H1 (cell line): ENCODE measurements around the gene OR6C6. TPM values are rescaled to one million over a fixed set of nuclear protein-coding genes. Genes with fewer than 3 reads are reported as not detected.

ENCODE experiments used
- CTCF ChIA-PET: fragments of 300-600 bp; sonication (Branson Sonifier 250); formaldehyde crosslinking; loops from one replicate; lab custom pipeline; 2021; ENCODE audit not compliant: partially characterized antibody; lab: Charles Lee
- POLR2A ChIA-PET: fragments of 300-600 bp; sonication (Branson Sonifier 250); formaldehyde crosslinking; loops from one replicate; lab custom pipeline; 2021; ENCODE audit warnings: inconsistent platforms; ENCODE audit not compliant: partially characterized antibody; lab: Charles Lee
- DNase-seq, 2 experiments: peaks; one replicate each; pipeline versions ENCODE4 v3.0.0 to v3.0.0-alpha.2; 2010 to 2022; ENCODE audit warnings: low spot score in 2 of 2, low read depth in 1 of 2, mixed read lengths in 1 of 2
- FAIRE-seq: peaks from 2 replicates; lab custom pipeline; 2011; peaks lifted over from hg19 to GRCh38; lab: Jason Lieb, UNC
- H2AFZ ChIP-seq: 2 replicates; pipeline ENCODE4 v1.8.1; 2012; ENCODE audit warnings: low read length, inconsistent platforms
- H2AK5ac ChIP-seq: 2 replicates; pipeline ENCODE4 v1.6.1; 2013; ENCODE audit warnings: low read depth, low read length
- H2BK120ac ChIP-seq: replicated peaks from 2 replicates; pipeline ENCODE3; 2013; ENCODE audit warnings: low read depth, low read length, inconsistent platforms
- H2BK12ac ChIP-seq: 2 replicates; pipeline ENCODE4 v1.6.1; 2013; ENCODE audit warnings: low read depth, low read length
- H2BK15ac ChIP-seq: 2 replicates; pipeline ENCODE4 v1.6.1; 2013; ENCODE audit warnings: low read length
- H2BK20ac ChIP-seq: 2 replicates; pipeline ENCODE4 v1.6.1; 2013; ENCODE audit warnings: low read length
- H2BK5ac ChIP-seq: 2 replicates; pipeline ENCODE4 v1.6.1; 2013; ENCODE audit warnings: low read depth, low read length
- H3K14ac ChIP-seq: 2 replicates; pipeline ENCODE4 v1.6.1; 2013; ENCODE audit warnings: inconsistent platforms; ENCODE audit not compliant: insufficient read length
- H3K18ac ChIP-seq: 2 replicates; pipeline ENCODE4 v1.6.1; 2013; ENCODE audit warnings: low read length; ENCODE audit errors: extremely low read depth
- H3K23ac ChIP-seq: 2 replicates; pipeline ENCODE4 v1.6.1; 2013; ENCODE audit warnings: inconsistent platforms; ENCODE audit not compliant: insufficient read length
- H3K23me2 ChIP-seq: 2 replicates; pipeline ENCODE4 v1.6.1; 2013; ENCODE audit warnings: low read depth, low read length
- H3K27ac ChIP-seq: 2 replicates; pipeline ENCODE4 v1.6.1; 2011; ENCODE audit warnings: low read depth, low read length, inconsistent platforms
- H3K27me3 ChIP-seq, 4 experiments: replicated peaks in 1 of 4; 1 replicate in 1 of 4; 2 replicates in 3 of 4; pipeline versions ENCODE4 v1.6.1 to v1.8.1; 2011 to 2013; ENCODE audit warnings: low read length in 3 of 4, mild to moderate bottlenecking in 3 of 4, inconsistent platforms in 2 of 4, mixed read lengths in 2 of 4, moderate library complexity in 1 of 4; ENCODE audit not compliant: control insufficient read depth in 3 of 4, insufficient read depth in 3 of 4; ENCODE audit errors: extremely low read depth in 1 of 4
- H3K36me3 ChIP-seq, 4 experiments: 2 replicates each; pipeline versions ENCODE4 v1.6.1 to v1.8.1; 2011 to 2013; ENCODE audit warnings: mild to moderate bottlenecking in 4 of 4, low read length in 3 of 4, moderate library complexity in 2 of 4, control low read depth in 1 of 4, inconsistent platforms in 1 of 4; ENCODE audit not compliant: insufficient read depth in 4 of 4, control insufficient read depth in 2 of 4
- H3K4ac ChIP-seq: replicated peaks from 2 replicates; pipeline ENCODE3; 2013; ENCODE audit warnings: low read length, low read depth, mixed read lengths, inconsistent platforms; ENCODE audit not compliant: insufficient read length
- H3K4me1 ChIP-seq, 4 experiments: replicated peaks in 1 of 4; 1 replicate in 1 of 4; 2 replicates in 3 of 4; pipeline versions ENCODE4 v1.6.1 to v1.8.1; 2011 to 2013; ENCODE audit warnings: low read length in 3 of 4, inconsistent platforms in 2 of 4, mixed read lengths in 1 of 4; ENCODE audit not compliant: insufficient read depth in 4 of 4, control insufficient read depth in 3 of 4
- H3K4me2 ChIP-seq, 2 experiments: 2 replicates each; pipeline versions ENCODE4 v1.6.1 to v1.8.1; 2011 to 2013; ENCODE audit warnings: low read depth in 2 of 2, low read length in 2 of 2, control low read depth in 1 of 2, inconsistent platforms in 1 of 2, mild to moderate bottlenecking in 1 of 2; ENCODE audit not compliant: insufficient read depth in 1 of 2
- H3K4me3 ChIP-seq, 4 experiments: fragments of 200-600, 300-600 bp in 1 of 4; sonication (generic), shearing (Covaris generic), sonication (Bioruptor Twin) in 1 of 4; 2 replicates each; pipeline versions ENCODE4 v1.5.1 to v1.8.1; 2011 to 2016; ENCODE audit warnings: low read length in 4 of 4, low read depth in 3 of 4, control low read depth in 2 of 4, inconsistent platforms in 2 of 4, mild to moderate bottlenecking in 2 of 4, mixed read lengths in 1 of 4, moderate library complexity in 1 of 4; ENCODE audit not compliant: insufficient read depth in 2 of 4; ENCODE audit errors: extremely low read depth in 1 of 4
- H3K56ac ChIP-seq: replicated peaks from 2 replicates; pipeline ENCODE3; 2013; ENCODE audit warnings: low read depth, mild to moderate bottlenecking, mixed read lengths, low read length, inconsistent platforms; ENCODE audit not compliant: insufficient read length
- H3K79me1 ChIP-seq: 2 replicates; pipeline ENCODE4 v1.6.1; 2013; ENCODE audit warnings: low read depth, low read length, control low read depth
- H3K79me2 ChIP-seq, 2 experiments: 2 replicates each; pipeline versions ENCODE4 v1.6.1 to v1.8.1; 2012 to 2013; ENCODE audit warnings: low read length in 2 of 2, mild to moderate bottlenecking in 2 of 2, inconsistent platforms in 1 of 2; ENCODE audit not compliant: insufficient read depth in 2 of 2, control insufficient read depth in 1 of 2
- H3K9ac ChIP-seq, 4 experiments: replicated peaks in 1 of 4; 1 replicate in 1 of 4; 2 replicates in 3 of 4; pipeline versions ENCODE4 v1.6.1 to v1.8.1; 2011 to 2013; ENCODE audit warnings: low read depth in 3 of 4, low read length in 3 of 4, control low read depth in 2 of 4, mild to moderate bottlenecking in 2 of 4, moderate library complexity in 2 of 4, inconsistent platforms in 1 of 4; ENCODE audit errors: extremely low read depth in 1 of 4
- H3K9me3 ChIP-seq, 2 experiments: 2 replicates each; pipeline versions ENCODE4 v1.6.1 to v1.8.1; 2012 to 2013; ENCODE audit warnings: mild to moderate bottlenecking in 2 of 2, moderate library complexity in 2 of 2, control low read depth in 1 of 2, inconsistent platforms in 1 of 2, low read depth in 1 of 2, low read length in 1 of 2, mixed read lengths in 1 of 2; ENCODE audit not compliant: insufficient read depth in 2 of 2
- H4K20me1 ChIP-seq, 2 experiments: replicated peaks in 1 of 2; 2 replicates each; pipeline versions ENCODE3 to v1.8.1; 2011 to 2013; ENCODE audit warnings: inconsistent platforms in 2 of 2, low read length in 2 of 2, mild to moderate bottlenecking in 1 of 2; ENCODE audit not compliant: insufficient read depth in 2 of 2, control insufficient read depth in 1 of 2
- H4K5ac ChIP-seq: 2 replicates; pipeline ENCODE4 v1.6.1; 2013; ENCODE audit warnings: low read length, low read depth, mixed read lengths, inconsistent platforms; ENCODE audit not compliant: insufficient read length
- H4K8ac ChIP-seq: 2 replicates; pipeline ENCODE4 v1.8.0; 2013; ENCODE audit warnings: mild to moderate bottlenecking, moderate library complexity, low read length, inconsistent platforms; ENCODE audit not compliant: insufficient read depth; ENCODE audit errors: extremely low read depth
- H4K91ac ChIP-seq: replicated peaks from 2 replicates; pipeline ENCODE3; 2013; ENCODE audit warnings: low read length, mixed read lengths, inconsistent platforms; ENCODE audit not compliant: insufficient read length
- ATF2 ChIP-seq: IDR thresholded peaks from 2 replicates; pipeline ENCODE4 v1.6.1; 2012; ENCODE audit warnings: low read length, inconsistent platforms
- CTBP2 ChIP-seq: IDR thresholded peaks from 2 replicates; pipeline ENCODE4 v1.7.0; 2011; ENCODE audit warnings: borderline replicate concordance, mild to moderate bottlenecking, moderate library complexity, mixed read lengths, low read length; ENCODE audit not compliant: insufficient read depth, insufficient read length
- CTCF ChIP-seq, 3 experiments: IDR thresholded peaks; 1 replicate in 2 of 3; 2 replicates in 1 of 3; pipeline versions ENCODE4 v1.5.1 to v1.6.1; 2011; ENCODE audit warnings: low read length in 3 of 3, mild to moderate bottlenecking in 3 of 3, inconsistent platforms in 2 of 3, low read depth in 1 of 3, moderate library complexity in 1 of 3; ENCODE audit not compliant: insufficient read depth in 1 of 3; ENCODE audit errors: control extremely low read depth in 1 of 3
- JUN ChIP-seq: IDR thresholded peaks from 2 replicates; pipeline ENCODE4 v1.6.1; 2011; ENCODE audit warnings: low read depth, mild to moderate bottlenecking, improper control_type of control experiment, low read length
- MAFK ChIP-seq: IDR thresholded peaks from 2 replicates; pipeline ENCODE4 v1.6.1; 2012; ENCODE audit warnings: low read depth, mild to moderate bottlenecking, improper control_type of control experiment, low read length
- POLR2A ChIP-seq, 2 experiments: IDR thresholded peaks; 1 replicate in 1 of 2; 2 replicates in 1 of 2; pipeline ENCODE4 v1.6.1; 2011; ENCODE audit warnings: low read depth in 2 of 2, low read length in 2 of 2, mild to moderate bottlenecking in 2 of 2; ENCODE audit errors: control extremely low read depth in 1 of 2
- POLR2AphosphoS5 ChIP-seq: IDR thresholded peaks from 2 replicates; pipeline ENCODE4 v1.6.1; 2011; ENCODE audit warnings: low read depth, low read length
- SIRT6 ChIP-seq: IDR thresholded peaks from one replicate; pipeline ENCODE4 v1.7.1; 2012; ENCODE audit warnings: low read length, inconsistent platforms
- SP1 ChIP-seq: IDR thresholded peaks from 2 replicates; pipeline ENCODE4 v1.6.1; 2011; ENCODE audit warnings: low read depth, low read length
- SRF ChIP-seq: IDR thresholded peaks from 2 replicates; pipeline ENCODE4 v1.6.1; 2011; ENCODE audit warnings: mild to moderate bottlenecking, low read depth, low read length, moderate library complexity
- TAF1 ChIP-seq: IDR thresholded peaks from 2 replicates; pipeline ENCODE4 v1.6.1; 2011; ENCODE audit warnings: mild to moderate bottlenecking, low read depth, low read length
- WGBS, 2 experiments: shearing (Covaris generic) in 1 of 2; methylation state at CpG; one replicate each; pipeline versions ENCODE4 v1.1.6 to v1.1.7; 2013 to 2015; ENCODE audit warnings: low lambda C conversion rate in 2 of 2, mixed read lengths in 2 of 2, inconsistent platforms in 1 of 2, low coverage in 1 of 2, missing lambda C conversion rate in 1 of 2; ENCODE audit not compliant: insufficient replicate concordance in 2 of 2, insufficient coverage in 1 of 2, insufficient read length in 1 of 2; ENCODE audit errors: extremely low coverage in 1 of 2, missing lambda C conversion rate in 1 of 2; 5-methylcytosine and 5-hydroxymethylcytosine counted together
- polyA plus RNA-seq, 7 experiments: library from polyadenylated mRNA; depleted of rRNA in 3 of 7; stranded (reverse) in 5 of 7; unstranded in 2 of 7; fragments of >200 nt in 5 of 7; fragments of 200-250 nt in 2 of 7; gene quantifications; 1 replicate in 5 of 7; 2 replicates in 1 of 7; 4 replicates in 1 of 7; pipeline versions ENCODE4 v1.2.1 to v1.2.3, GENCODE V29; 2011 to 2013; ENCODE audit warnings: missing spikeins in 2 of 7, mixed read lengths in 2 of 7
- total RNA-seq: library from RNA; stranded (reverse); fragmentation: NEBNext Ultra II Directional; extraction: Animal tissue kit (Norgen Biotek cat#: 25700); gene quantifications from 2 replicates; pipeline ENCODE4 v1.2.1, GENCODE V29; 2021

The OR6C6 gene
- total and polyA plus RNA-seq, 2 of the 8 experiments (the other 6 are each of a cell fraction or from before 2014, with no cell fraction given): not detected

- ChIA-PET CTCF (interaction anchor here (1.0 kb wide), 1 partner anchor 9 kb away, joined by 3 read pairs; no protein-coding TSS in a partner anchor), POLR2A (no interaction called here)
- no peak overlapping the region for H2AK5ac ChIP-seq
- DNase-seq (no peak), FAIRE-seq (no peak)
- H3K23ac ChIP-seq: no peak overlapping the region
- no peak overlapping the region for H4K8ac ChIP-seq
- H3K18ac ChIP-seq: no peak overlapping the region
- H4K91ac ChIP-seq: no peak overlapping the region
- 86% methylated on average over 3 of the region's 3 CpGs; no CpG with 5 or more reads in 1 of the 2 experiments for WGBS, 2 experiments
- H3K23me2 ChIP-seq: no peaks in the 10 kb centered on the region
- H3K4ac ChIP-seq: no peak overlapping the region
- no peak overlapping the region for H3K4me2 ChIP-seq
- no peaks in the 10 kb centered on the region for H3K36me3 ChIP-seq
- H4K5ac ChIP-seq: no peak overlapping the region
- H2AFZ ChIP-seq: no peak overlapping the region
- no peaks in the 10 kb centered on the region for H3K79me2 ChIP-seq
- no peak overlapping the region for H3K27ac ChIP-seq
- H2BK20ac ChIP-seq: no peak overlapping the region
- H3K27me3 ChIP-seq: no peaks in the 10 kb centered on the region
- H2BK120ac ChIP-seq: no peak overlapping the region
- H3K9me3 ChIP-seq: no peaks in the 10 kb centered on the region
- H2BK12ac ChIP-seq: no peak overlapping the region
- H3K4me1 ChIP-seq: no peaks in the 10 kb centered on the region
- no peak overlapping the region for H3K14ac ChIP-seq
- H3K4me3 ChIP-seq: no peak overlapping the region
- H3K9ac ChIP-seq: no peak overlapping the region
- H3K79me1 ChIP-seq: no peaks in the 10 kb centered on the region
- H4K20me1 ChIP-seq: no peaks in the 10 kb centered on the region
- H2BK5ac ChIP-seq: no peak overlapping the region
- H3K56ac ChIP-seq: no peak overlapping the region
- H2BK15ac ChIP-seq: no peak overlapping the region
- TF ChIP-seq CTCF (IDR thresholded peaks at IDR 0.05; ENCODE audit: control extremely low read depth in 1 of 3, insufficient read depth in 1 of 3, low read depth in 1 of 3, low read length in 3 of 3) (no peak), ATF2 (no peak), POLR2A (IDR thresholded peaks at IDR 0.05; ENCODE audit: control extremely low read depth in 1 of 2, low read depth in 2 of 2, low read length in 2 of 2) (no peak), SIRT6 (no peak), MAFK (no peak), JUN (no peak), TAF1 (no peak), SRF (no peak), POLR2AphosphoS5 (no peak), CTBP2 (no peak), SP1 (no peak)
Measured at GRCh38 chr12:55250944-55251343, 45.4 kb downstream of the OR6C6 start.
